GM23338 (cell line): Measurements from ENCODE around the gene MAN1C1. TPM values are rescaled to one million over a fixed set of nuclear protein-coding genes. Genes with fewer than 3 reads are reported as not detected.

Experiments
- ATAC-seq: fragments of 200-7000 bp; cut with Tn5 transposase; 3 replicates; pipeline ENCODE4 v1.9.1; 2020
- DNase-seq: peaks from one replicate; pipeline ENCODE4 v3.0.0-alpha.2; 2015; ENCODE audit warnings: low spot score
- H2AFZ ChIP-seq: fragments of 200-600 bp; sonication (generic); 2 replicates; pipeline ENCODE4 v1.8.0; 2016; ENCODE audit warnings: antibody characterized with exemption, mild to moderate bottlenecking, moderate library complexity
- H3F3A ChIP-seq: fragments of 200-600 bp; sonication (generic); replicated peaks from 2 replicates; pipeline ENCODE4 v1.8.0; 2017; ENCODE audit warnings: antibody characterized with exemption, mixed run types, low read depth
- H3K27ac ChIP-seq: fragments of 200-600 bp; sonication (generic); 2 replicates; pipeline ENCODE4 v1.6.1; 2016; ENCODE audit warnings: low read depth
- H3K27me3 ChIP-seq: fragments of 200-600 bp; sonication (generic); 2 replicates; pipeline ENCODE4 v1.8.0; 2016; ENCODE audit warnings: mild to moderate bottlenecking, mixed run types, moderate library complexity; ENCODE audit not compliant: insufficient read depth
- H3K36me3 ChIP-seq: fragments of 200-600 bp; sonication (generic); 2 replicates; pipeline ENCODE4 v1.8.0; 2016; ENCODE audit warnings: mild to moderate bottlenecking; ENCODE audit not compliant: insufficient read depth
- H3K4me1 ChIP-seq: fragments of 200-600 bp; sonication (generic); 2 replicates; pipeline ENCODE4 v1.8.0; 2016; ENCODE audit warnings: mild to moderate bottlenecking, moderate library complexity; ENCODE audit not compliant: insufficient read depth
- H3K4me2 ChIP-seq: fragments of 200-600 bp; sonication (generic); 2 replicates; pipeline ENCODE4 v1.7.1; 2017; ENCODE audit warnings: mixed run types
- H3K4me3 ChIP-seq: fragments of 200-600 bp; sonication (generic); 2 replicates; pipeline ENCODE4 v1.6.1; 2016; ENCODE audit warnings: mixed run types
- H3K79me2 ChIP-seq: fragments of 200-600 bp; sonication (generic); replicated peaks from 2 replicates; pipeline ENCODE4 v1.8.0; 2017; ENCODE audit warnings: mild to moderate bottlenecking; ENCODE audit not compliant: insufficient read depth
- H3K9me2 ChIP-seq: fragments of 200-600 bp; sonication (generic); 2 replicates; pipeline ENCODE4 v1.8.0; 2017; ENCODE audit not compliant: insufficient read depth
- H4K20me1 ChIP-seq: fragments of 200-600 bp; sonication (generic); replicated peaks from 2 replicates; pipeline ENCODE4 v1.8.0; 2017; ENCODE audit warnings: mild to moderate bottlenecking; ENCODE audit not compliant: insufficient read depth
- H3K27ac Mint-ChIP-seq: 2 replicates; pipeline ENCODE4 v1.8.0; 2020; ENCODE audit warnings: inconsistent platforms, mild to moderate bottlenecking, moderate library complexity, mixed read lengths
- H3K27me3 Mint-ChIP-seq: 3 replicates; pipeline ENCODE4 v1.8.0; 2022; ENCODE audit warnings: low read depth, mild to moderate bottlenecking, moderate library complexity, mixed read lengths, inconsistent platforms; ENCODE audit not compliant: insufficient read depth, poor library complexity
- H3K36me3 Mint-ChIP-seq: 3 replicates; pipeline ENCODE4 v1.8.0; 2021; ENCODE audit warnings: low read depth, mild to moderate bottlenecking, inconsistent platforms, moderate library complexity, mixed read lengths
- H3K4me1 Mint-ChIP-seq: 3 replicates; pipeline ENCODE4 v1.8.0; 2020; ENCODE audit warnings: mild to moderate bottlenecking, inconsistent platforms, mixed read lengths
- H3K4me3 Mint-ChIP-seq: 3 replicates; pipeline ENCODE4 v1.8.0; 2021; ENCODE audit warnings: moderate library complexity, mild to moderate bottlenecking, inconsistent platforms, mixed read lengths
- H3K9me3 Mint-ChIP-seq: 3 replicates; pipeline ENCODE4 v1.8.0; 2020; ENCODE audit warnings: moderate library complexity, mild to moderate bottlenecking, inconsistent platforms, mixed read lengths
- ETS1 ChIP-seq: IDR thresholded peaks from 2 replicates; pipeline ENCODE4 v1.6.1; 2016; ENCODE audit warnings: antibody characterized with exemption
- EZH2 ChIP-seq: fragments of 200-600 bp; sonication (generic); IDR thresholded peaks from one replicate; pipeline ENCODE4 v1.8.0; 2017; ENCODE audit warnings: antibody characterized with exemption, mild to moderate bottlenecking, low read depth; ENCODE audit not compliant: unreplicated experiment
- EZH2phosphoT487 ChIP-seq: fragments of 200-600 bp; sonication (generic); IDR thresholded peaks from one replicate; pipeline ENCODE4 v1.8.1; 2018; ENCODE audit warnings: antibody characterized with exemption; ENCODE audit not compliant: unreplicated experiment
- STAT1 ChIP-seq: IDR thresholded peaks from one replicate; pipeline ENCODE4 v1.6.1; 2016; ENCODE audit warnings: antibody characterized with exemption; ENCODE audit not compliant: unreplicated experiment
- ZNF462 ChIP-seq: fragments of 250-450 bp; sonication (Bioruptor Pico); IDR thresholded peaks from 2 replicates; pipeline ENCODE4 v1.5.0; 2020; ENCODE audit warnings: mild to moderate bottlenecking, moderate library complexity
- polyA plus RNA-seq: library from polyadenylated mRNA; unstranded; fragments of >200 nt; fragmentation: Nextera tagmentation; extraction: Ambion mirVana; gene quantifications from 2 replicates; pipeline ENCODE4 v1.2.1, GENCODE V29; 2016
- total RNA-seq: library from RNA; depleted of rRNA; stranded (reverse); fragments of >200 nt; shearing (Covaris generic); gene quantifications from 2 replicates; pipeline ENCODE4 v1.2.3, GENCODE V29; 2014

MAN1C1 gene
- total and polyA plus RNA-seq, 2 experiments from 2014 or later = 5.4 to 13.6 TPM

GRCh38 chr1:25577134-25577920, 39.3 kb upstream of the MAN1C1 start (continued):
- TF ChIP-seq ZNF462 (CRISPR knock-in tag) = no peak
- no peak for TF ChIP-seq EZH2

GRCh38 chr1:25579292-25580252, 37.0 kb upstream of the MAN1C1 start:
- H3K27me3 ChIP-seq = no peaks in the 10 kb centered on the region
- peaks cover 5% of the 10 kb centered on the region for H3K4me1 ChIP-seq
- Mint-ChIP-seq H3K4me3 (no peak overlapping the region), H3K9me3 (no peaks in the 10 kb centered on the region; the same call in 2 of the 3 replicates), H3K36me3 (no peaks in the 10 kb centered on the region; the same call in 2 of the 3 replicates), H3K27ac (no peak overlapping the region), H3K27me3 (peaks cover 8% of the 10 kb centered on the region), H3K4me1 (peaks cover 14% of the 10 kb centered on the region)
- no peak overlapping the region for H3K4me3 ChIP-seq
- no peak for ATAC-seq
- H3K27ac ChIP-seq = no peak overlapping the region
- H3F3A ChIP-seq = no peaks in the 10 kb centered on the region
- DNase-seq = no peak
- no peak overlapping the region for H3K4me2 ChIP-seq
- H3K36me3 ChIP-seq = no peaks in the 10 kb centered on the region
- no peak overlapping the region for H2AFZ ChIP-seq
- no peaks in the 10 kb centered on the region for H3K79me2 ChIP-seq
- H3K9me2 ChIP-seq = no peaks in the 10 kb centered on the region; the same call in 1 of the 2 replicates
- no peaks in the 10 kb centered on the region for H4K20me1 ChIP-seq
- TF ChIP-seq ETS1 = no peak
- no peak for TF ChIP-seq EZH2phosphoT487
- TF ChIP-seq STAT1 = no peak
